NCI-H187 treated with DMSO at 0.1 percent for 48 hours (cell line): ENCODE data around the gene KRT26.

Experiments used
- DNase-seq: peaks from one replicate; lab custom pipeline; 2025; lab: John Stamatoyannopoulos, UW

The KRT26 gene

DNA sequence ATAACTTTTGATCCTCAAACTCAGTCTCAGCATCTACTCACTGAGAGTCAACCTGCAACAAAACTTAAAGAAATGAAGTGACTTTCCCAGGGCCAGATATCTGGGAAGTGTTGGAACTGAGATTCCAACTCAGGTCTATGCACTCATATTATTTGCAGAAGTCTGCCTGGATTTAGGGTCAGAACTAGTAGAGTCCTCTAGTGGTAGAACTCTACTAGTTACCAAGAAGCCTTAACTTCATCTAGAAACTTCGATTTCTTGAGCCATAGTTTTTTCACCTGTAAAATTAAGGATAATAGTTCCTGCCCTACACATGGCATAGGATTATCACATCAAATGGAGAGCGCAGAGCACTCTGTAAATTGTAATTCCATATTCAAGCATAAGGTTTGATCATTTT, 45.1 kb downstream of the KRT26 start:
- no peak for DNase-seq

GRCh38 chr17:40724656-40725055, 47.3 kb downstream of the KRT26 start:
- DNase-seq = no peak

DNA sequence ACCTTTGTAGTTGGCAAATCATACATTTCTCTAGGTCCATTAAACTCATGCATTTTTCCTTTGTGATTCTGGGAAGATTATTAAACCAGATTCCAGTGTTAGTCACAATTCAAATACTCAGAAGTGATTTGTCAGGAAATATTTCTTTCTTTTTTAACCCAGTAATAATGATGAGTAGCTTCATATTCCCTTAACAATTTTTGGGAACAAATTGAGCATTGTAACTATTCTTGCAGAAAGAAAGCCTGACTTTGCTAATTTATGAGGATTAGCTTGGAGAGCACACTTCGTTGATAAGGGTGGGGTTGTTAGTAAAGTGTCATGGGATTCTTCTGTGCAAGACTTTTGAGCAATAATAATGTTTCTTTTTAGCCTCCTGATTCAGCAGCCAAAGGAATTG, 49.8 kb downstream of the KRT26 start:
- DNase-seq = no peak

DNA sequence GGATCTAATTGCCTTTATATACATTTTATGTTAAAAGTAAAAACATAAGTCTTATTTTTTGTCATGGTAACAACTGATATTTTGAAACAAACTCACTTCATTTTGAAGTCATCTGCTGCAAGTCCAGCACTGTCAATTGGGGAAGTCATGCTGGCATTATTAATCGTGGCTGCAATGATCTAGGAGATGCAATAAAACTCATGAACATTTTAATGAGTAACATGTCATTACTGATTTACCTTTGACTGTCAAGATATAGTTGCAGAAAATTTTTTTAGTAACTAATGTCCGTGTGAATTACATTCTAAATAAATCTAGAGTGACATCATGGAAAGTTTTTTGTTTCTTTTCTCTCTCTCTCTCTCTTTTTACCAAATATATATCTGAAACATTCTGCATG, 51.1 kb downstream of the KRT26 start:
- DNase-seq = no peak

GRCh38 chr17:40718930-40719329, 53.1 kb downstream of the KRT26 start:
- DNase-seq = no peak

- DNase-seq = no peak
Measured at GRCh38 chr17:40717776-40718175, 54.2 kb downstream of the KRT26 start.
